ENCODE data around the gene DRD3.

DNA sequence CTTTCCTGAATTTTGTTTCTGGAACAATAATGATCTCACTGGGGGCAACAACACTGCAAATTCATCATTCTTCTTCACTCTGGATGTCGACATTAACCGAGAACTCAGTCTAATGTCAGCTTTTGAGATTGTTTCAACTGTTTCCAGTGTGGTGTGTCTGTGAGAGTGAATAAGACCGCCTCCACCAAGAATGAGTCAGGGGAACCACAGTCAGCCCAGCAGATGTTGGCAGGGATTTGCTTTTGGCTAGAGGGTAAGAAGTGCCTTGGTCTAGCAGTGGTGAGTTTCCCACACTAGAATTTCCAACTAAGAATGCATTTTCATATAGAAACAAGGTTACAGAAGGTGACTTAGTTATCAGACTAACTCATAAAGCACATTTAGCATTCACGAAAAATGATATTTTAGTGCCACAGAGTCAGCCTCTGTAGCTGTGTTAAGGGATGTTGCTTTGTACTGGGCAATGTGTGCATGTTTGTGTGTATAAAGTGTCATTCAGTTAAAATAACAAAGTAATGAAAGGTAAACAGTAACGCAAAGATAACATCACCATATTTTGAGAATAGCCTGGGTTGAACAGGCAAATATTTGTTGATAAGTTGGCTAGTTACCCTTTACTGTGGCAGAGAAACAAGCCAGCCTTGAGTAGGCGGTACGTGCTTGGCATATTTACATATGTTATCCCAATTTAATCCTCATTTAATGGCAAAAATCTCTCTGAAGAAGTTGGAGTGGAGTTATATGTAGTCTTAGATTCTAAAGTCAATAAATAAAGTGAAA, 33.8 kb downstream of the DRD3 start:
- TF ChIP-seq RXRA (IDR thresholded peaks at IDR 0.05) (no peak), MAX (IDR thresholded peaks at IDR 0.05) (no peak), JUND (IDR thresholded peaks at IDR 0.05) (no peak), HNF4A (conservative IDR thresholded peaks at IDR 0.05) (no peak), RAD21 (IDR thresholded peaks at IDR 0.05) (no peak), YY1 (IDR thresholded peaks at IDR 0.05) (no peak), GABPA (IDR thresholded peaks at IDR 0.05 in 1 of 2, conservative IDR thresholded peaks at IDR 0.05 in 1 of 2) (no peak), SP1 (IDR thresholded peaks at IDR 0.05) (no peak), FOXA1 (IDR thresholded peaks at IDR 0.05) (no peak), EGR1 (IDR thresholded peaks at IDR 0.05; ENCODE audit: low read depth in 2 of 2) (no peak)
- TF ChIP-seq, protein P1, sequence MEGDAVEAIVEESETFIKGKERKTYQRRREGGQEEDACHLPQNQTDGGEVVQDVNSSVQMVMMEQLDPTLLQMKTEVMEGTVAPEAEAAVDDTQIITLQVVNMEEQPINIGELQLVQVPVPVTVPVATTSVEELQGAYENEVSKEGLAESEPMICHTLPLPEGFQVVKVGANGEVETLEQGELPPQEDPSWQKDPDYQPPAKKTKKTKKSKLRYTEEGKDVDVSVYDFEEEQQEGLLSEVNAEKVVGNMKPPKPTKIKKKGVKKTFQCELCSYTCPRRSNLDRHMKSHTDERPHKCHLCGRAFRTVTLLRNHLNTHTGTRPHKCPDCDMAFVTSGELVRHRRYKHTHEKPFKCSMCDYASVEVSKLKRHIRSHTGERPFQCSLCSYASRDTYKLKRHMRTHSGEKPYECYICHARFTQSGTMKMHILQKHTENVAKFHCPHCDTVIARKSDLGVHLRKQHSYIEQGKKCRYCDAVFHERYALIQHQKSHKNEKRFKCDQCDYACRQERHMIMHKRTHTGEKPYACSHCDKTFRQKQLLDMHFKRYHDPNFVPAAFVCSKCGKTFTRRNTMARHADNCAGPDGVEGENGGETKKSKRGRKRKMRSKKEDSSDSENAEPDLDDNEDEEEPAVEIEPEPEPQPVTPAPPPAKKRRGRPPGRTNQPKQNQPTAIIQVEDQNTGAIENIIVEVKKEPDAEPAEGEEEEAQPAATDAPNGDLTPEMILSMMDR (IDR thresholded peaks at IDR 0.05; ENCODE audit: low read depth, low read length, missing input control), result no peak
- TF ChIP-seq, protein P2, sequence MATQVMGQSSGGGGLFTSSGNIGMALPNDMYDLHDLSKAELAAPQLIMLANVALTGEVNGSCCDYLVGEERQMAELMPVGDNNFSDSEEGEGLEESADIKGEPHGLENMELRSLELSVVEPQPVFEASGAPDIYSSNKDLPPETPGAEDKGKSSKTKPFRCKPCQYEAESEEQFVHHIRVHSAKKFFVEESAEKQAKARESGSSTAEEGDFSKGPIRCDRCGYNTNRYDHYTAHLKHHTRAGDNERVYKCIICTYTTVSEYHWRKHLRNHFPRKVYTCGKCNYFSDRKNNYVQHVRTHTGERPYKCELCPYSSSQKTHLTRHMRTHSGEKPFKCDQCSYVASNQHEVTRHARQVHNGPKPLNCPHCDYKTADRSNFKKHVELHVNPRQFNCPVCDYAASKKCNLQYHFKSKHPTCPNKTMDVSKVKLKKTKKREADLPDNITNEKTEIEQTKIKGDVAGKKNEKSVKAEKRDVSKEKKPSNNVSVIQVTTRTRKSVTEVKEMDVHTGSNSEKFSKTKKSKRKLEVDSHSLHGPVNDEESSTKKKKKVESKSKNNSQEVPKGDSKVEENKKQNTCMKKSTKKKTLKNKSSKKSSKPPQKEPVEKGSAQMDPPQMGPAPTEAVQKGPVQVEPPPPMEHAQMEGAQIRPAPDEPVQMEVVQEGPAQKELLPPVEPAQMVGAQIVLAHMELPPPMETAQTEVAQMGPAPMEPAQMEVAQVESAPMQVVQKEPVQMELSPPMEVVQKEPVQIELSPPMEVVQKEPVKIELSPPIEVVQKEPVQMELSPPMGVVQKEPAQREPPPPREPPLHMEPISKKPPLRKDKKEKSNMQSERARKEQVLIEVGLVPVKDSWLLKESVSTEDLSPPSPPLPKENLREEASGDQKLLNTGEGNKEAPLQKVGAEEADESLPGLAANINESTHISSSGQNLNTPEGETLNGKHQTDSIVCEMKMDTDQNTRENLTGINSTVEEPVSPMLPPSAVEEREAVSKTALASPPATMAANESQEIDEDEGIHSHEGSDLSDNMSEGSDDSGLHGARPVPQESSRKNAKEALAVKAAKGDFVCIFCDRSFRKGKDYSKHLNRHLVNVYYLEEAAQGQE (IDR thresholded peaks at IDR 0.05), result no peak

Measured in liver (tissue), 3 donors.